Suprapubic skin (tissue), 4 donors: ENCODE measurements around the gene COL4A5. TPM values are rescaled to one million over a fixed set of nuclear protein-coding genes. Genes with fewer than 3 reads are reported as not detected.

ENCODE experiments used
- DNase-seq, 2 donors: peaks; one replicate each; pipeline ENCODE4 v3.0.0-alpha.2; 2019; ENCODE audit warnings: low spot score in 2 of 2
- H3K27ac ChIP-seq: fragments of 200-600 bp; sonication (generic); one replicate; pipeline ENCODE4 v1.5.1; 2019
- H3K27me3 ChIP-seq: fragments of 200-600 bp; sonication (generic); one replicate; pipeline ENCODE4 v1.5.1; 2019
- H3K36me3 ChIP-seq: fragments of 200-600 bp; sonication (generic); one replicate; pipeline ENCODE4 v1.5.1; 2019
- H3K4me1 ChIP-seq: fragments of 200-600 bp; sonication (generic); one replicate; pipeline ENCODE4 v1.5.1; 2019
- H3K4me3 ChIP-seq: fragments of 200-600 bp; sonication (generic); one replicate; pipeline ENCODE4 v1.5.1; 2019; ENCODE audit warnings: mild to moderate bottlenecking
- H3K9me3 ChIP-seq: fragments of 200-600 bp; sonication (generic); one replicate; pipeline ENCODE4 v1.5.1; 2019
- EP300 ChIP-seq: sonication (generic); formaldehyde crosslinking; IDR thresholded peaks from one replicate; pipeline ENCODE4 v1.6.1; 2017; ENCODE audit warnings: antibody characterized with exemption
- POLR2A ChIP-seq, 2 donors: fragments of 450-650 bp; IDR thresholded peaks; one replicate each; pipeline ENCODE4 v1.6.1; 2017; ENCODE audit warnings: antibody characterized with exemption in 2 of 2, mild to moderate bottlenecking in 2 of 2, moderate library complexity in 2 of 2
- POLR2AphosphoS5 ChIP-seq, 3 donors: sonication (generic); formaldehyde crosslinking; IDR thresholded peaks; one replicate each; pipeline ENCODE4 v1.6.1; 2017; ENCODE audit warnings: antibody characterized with exemption in 3 of 3
- WGBS: methylation state at CpG from one replicate; pipeline ENCODE4 v1.1.5; 2018; 5-methylcytosine and 5-hydroxymethylcytosine counted together
- total RNA-seq, 4 donors: library from RNA; depleted of rRNA; stranded (reverse); fragments of >200 nt; gene quantifications; one replicate each; pipeline ENCODE4 v1.1.0, GENCODE V29; 2016
- TF ChIP-seq, protein P1 (sequence below), 2 donors: fragments of 200-600 bp in 1 of 2; fragments of 450-650 bp in 1 of 2; sonication (generic) in 1 of 2; IDR thresholded peaks; one replicate each; pipeline ENCODE4 v1.5.1; 2016 to 2019; ENCODE audit warnings: antibody characterized with exemption in 2 of 2, mild to moderate bottlenecking in 1 of 2, moderate library complexity in 1 of 2

The COL4A5 gene
- total RNA-seq, 4 donors from 2014 or later = 52.3 to 151 (median 60.2) TPM

DNA sequence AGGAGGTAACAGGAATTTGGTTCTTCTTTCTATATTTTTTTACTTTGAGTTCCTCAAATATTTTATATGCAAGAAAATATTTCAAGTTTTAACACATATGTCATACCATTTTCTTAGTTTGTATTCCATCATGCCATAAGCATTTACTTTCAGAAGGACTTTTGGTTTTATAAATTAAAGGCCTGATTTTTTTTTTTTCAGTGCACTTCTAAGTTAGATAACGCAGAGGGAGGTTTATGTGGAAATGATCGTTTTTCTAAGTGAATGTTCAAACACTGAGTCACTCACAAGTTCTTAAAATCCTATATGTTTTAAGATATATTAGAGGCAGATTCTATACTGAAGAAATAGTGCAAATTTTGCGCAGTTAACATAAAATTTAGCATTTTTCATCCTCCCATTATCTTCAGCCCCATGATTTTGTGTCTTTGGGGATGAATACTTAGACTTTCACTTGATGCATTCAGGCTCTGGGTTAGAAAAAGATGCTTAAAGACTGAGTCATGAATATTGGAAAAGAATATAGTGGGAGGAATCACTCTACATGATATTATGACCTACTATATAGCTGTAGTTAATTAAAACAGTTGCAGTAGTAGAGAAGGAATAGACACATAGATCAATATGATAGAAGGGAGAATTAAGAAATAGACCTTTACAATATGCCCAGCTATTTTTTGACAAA, 54.9 kb downstream of the COL4A5 start:
- Histone ChIP-seq H3K36me3 (no peaks in the 10 kb centered on the region), H3K4me3 (no peak overlapping the region), H3K4me1 (no peaks in the 10 kb centered on the region), H3K27ac (no peak overlapping the region), H3K9me3 (no peaks in the 10 kb centered on the region), H3K27me3 (no peaks in the 10 kb centered on the region)
- TF ChIP-seq POLR2A (IDR thresholded peaks at IDR 0.05) (no peak), EP300 (no peak), POLR2AphosphoS5 (IDR thresholded peaks at IDR 0.05) (no peak)
- TF ChIP-seq, protein P1, sequence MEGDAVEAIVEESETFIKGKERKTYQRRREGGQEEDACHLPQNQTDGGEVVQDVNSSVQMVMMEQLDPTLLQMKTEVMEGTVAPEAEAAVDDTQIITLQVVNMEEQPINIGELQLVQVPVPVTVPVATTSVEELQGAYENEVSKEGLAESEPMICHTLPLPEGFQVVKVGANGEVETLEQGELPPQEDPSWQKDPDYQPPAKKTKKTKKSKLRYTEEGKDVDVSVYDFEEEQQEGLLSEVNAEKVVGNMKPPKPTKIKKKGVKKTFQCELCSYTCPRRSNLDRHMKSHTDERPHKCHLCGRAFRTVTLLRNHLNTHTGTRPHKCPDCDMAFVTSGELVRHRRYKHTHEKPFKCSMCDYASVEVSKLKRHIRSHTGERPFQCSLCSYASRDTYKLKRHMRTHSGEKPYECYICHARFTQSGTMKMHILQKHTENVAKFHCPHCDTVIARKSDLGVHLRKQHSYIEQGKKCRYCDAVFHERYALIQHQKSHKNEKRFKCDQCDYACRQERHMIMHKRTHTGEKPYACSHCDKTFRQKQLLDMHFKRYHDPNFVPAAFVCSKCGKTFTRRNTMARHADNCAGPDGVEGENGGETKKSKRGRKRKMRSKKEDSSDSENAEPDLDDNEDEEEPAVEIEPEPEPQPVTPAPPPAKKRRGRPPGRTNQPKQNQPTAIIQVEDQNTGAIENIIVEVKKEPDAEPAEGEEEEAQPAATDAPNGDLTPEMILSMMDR (IDR thresholded peaks at IDR 0.05) = no peak
- DNase-seq = no peak
- WGBS = 71% methylated on average over 3 of the region's 3 CpGs

DNA sequence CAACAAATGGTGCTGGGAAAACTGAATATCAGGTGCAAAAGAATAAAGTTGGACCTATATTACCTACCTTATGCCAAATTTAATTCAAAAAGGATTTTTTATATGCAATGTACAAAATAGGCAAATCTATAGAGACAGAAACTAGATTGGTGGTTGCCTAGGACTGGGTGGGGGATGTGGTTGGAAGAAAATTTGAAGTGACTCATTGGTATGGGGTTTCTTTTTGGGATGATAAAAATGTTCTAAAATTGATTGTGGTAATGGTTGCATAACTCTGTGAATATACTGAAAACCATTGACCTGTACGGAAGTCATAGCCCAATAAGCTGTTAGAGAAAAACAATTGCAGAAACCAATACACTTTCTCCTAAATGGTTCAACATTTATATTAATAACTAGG, 72.1 kb downstream of the COL4A5 start:
- no peak for DNase-seq
- no peaks in the 10 kb centered on the region for H3K9me3 ChIP-seq
- H3K27ac ChIP-seq = no peak overlapping the region
- 89% methylated on average over 1 of the region's 1 CpG for WGBS
- no peaks in the 10 kb centered on the region for H3K27me3 ChIP-seq
- no peaks in the 10 kb centered on the region for H3K4me1 ChIP-seq
- H3K4me3 ChIP-seq = no peak overlapping the region
- TF ChIP-seq, protein P1 (IDR thresholded peaks at IDR 0.05) = no peak
- no peak for TF ChIP-seq POLR2A (IDR thresholded peaks at IDR 0.05)
- no peak for TF ChIP-seq POLR2AphosphoS5 (IDR thresholded peaks at IDR 0.05)
- no peak for TF ChIP-seq EP300
- no peaks in the 10 kb centered on the region for H3K36me3 ChIP-seq

DNA sequence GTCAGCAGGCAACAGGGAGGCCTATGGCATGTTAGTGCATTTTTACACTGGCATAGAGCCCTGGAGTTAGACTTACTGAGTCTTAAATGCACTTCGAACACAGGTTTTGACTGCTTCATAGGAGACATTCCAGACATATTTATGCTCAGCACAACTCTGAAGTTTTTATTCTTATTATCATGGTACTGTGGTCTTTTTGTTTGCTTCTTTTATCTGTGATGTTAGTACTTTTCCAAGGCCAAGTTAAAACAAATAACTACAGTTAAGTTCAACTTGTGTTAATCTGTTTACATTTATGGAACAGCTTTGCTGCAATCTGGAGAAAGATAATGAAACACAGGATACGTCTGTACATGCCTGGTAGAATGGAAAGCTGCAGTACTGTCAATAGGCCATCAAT, 76.5 kb downstream of the COL4A5 start:
- H3K4me3 ChIP-seq = no peak overlapping the region
- H3K4me1 ChIP-seq = no peaks in the 10 kb centered on the region
- H3K27ac ChIP-seq = no peak overlapping the region
- no peaks in the 10 kb centered on the region for H3K36me3 ChIP-seq
- 44% methylated on average over 2 of the region's 2 CpGs for WGBS
- H3K27me3 ChIP-seq = no peaks in the 10 kb centered on the region
- no peak for DNase-seq
- no peaks in the 10 kb centered on the region for H3K9me3 ChIP-seq
- no peak for TF ChIP-seq POLR2A (IDR thresholded peaks at IDR 0.05)
- TF ChIP-seq, protein P1 (IDR thresholded peaks at IDR 0.05) = no peak
- TF ChIP-seq POLR2AphosphoS5 (IDR thresholded peaks at IDR 0.05) = no peak
- TF ChIP-seq EP300 = no peak

DNA sequence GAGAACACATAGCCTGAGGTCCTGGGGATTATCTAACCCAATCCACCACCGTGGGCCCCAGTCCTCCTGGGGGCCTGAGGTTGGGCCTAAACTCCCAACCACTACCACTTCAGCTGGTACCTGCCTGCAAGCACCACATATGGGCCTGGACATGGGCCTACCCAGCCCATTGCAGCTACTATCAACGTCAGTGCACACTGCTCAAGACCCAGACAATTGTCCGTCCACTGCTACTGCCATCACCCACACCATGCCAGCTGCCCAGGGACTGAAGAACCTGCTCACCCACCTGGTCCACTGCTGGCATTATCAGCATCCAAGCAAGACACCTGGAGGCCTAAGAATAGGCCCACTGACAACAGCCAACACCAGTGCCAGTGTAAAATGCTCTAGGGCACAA, 88.1 kb downstream of the COL4A5 start:
- 67% methylated on average over 2 of the region's 3 CpGs for WGBS
- TF ChIP-seq EP300 = no peak
- TF ChIP-seq POLR2AphosphoS5 (IDR thresholded peaks at IDR 0.05) = no peak
- no peak for TF ChIP-seq POLR2A (IDR thresholded peaks at IDR 0.05)
- TF ChIP-seq, protein P1 (IDR thresholded peaks at IDR 0.05) = no peak
- Histone ChIP-seq H3K36me3 (no peaks in the 10 kb centered on the region), H3K4me3 (no peak overlapping the region), H3K9me3 (no peaks in the 10 kb centered on the region), H3K27ac (no peak overlapping the region), H3K4me1 (no peaks in the 10 kb centered on the region), H3K27me3 (no peaks in the 10 kb centered on the region)
- no peak for DNase-seq

DNA sequence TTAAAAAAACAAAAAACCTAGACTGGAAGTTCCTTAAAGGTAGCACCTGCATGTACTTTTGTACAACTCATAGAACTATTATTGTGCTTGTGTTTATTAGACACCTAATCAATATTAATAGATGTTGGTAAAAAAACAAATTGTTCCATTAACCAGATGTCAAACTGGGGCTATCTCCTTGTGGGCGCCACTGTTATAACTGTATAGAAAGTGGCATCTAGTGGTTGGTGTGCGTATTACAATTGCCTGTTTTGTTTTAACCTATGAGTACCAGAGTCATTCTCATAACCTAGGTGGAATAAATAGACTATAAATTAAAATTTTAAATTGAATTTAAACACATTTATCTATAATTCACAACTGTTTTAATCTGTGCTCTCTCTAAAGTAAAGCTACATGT, 97.4 kb downstream of the COL4A5 start:
- Histone ChIP-seq H3K27ac (no peak overlapping the region), H3K36me3 (no peaks in the 10 kb centered on the region), H3K9me3 (no peaks in the 10 kb centered on the region), H3K27me3 (no peaks in the 10 kb centered on the region), H3K4me1 (no peaks in the 10 kb centered on the region), H3K4me3 (no peak overlapping the region)
- TF ChIP-seq POLR2A (IDR thresholded peaks at IDR 0.05) = no peak
- TF ChIP-seq, protein P1 (IDR thresholded peaks at IDR 0.05) = peak; percentile 30 to 41
- 23% methylated on average over 2 of the region's 2 CpGs for WGBS
- no peak for DNase-seq
